Midbrain (tissue), 1 donor: ENCODE data around the gene ABHD16A.
A peak's percentile ranks its signal among the peaks of the same experiment; 100 is the strongest.

Experiments used
- DNase-seq: peaks from one replicate; lab custom pipeline; 2025; lab: John Stamatoyannopoulos, UW

Gene ABHD16A

DNA sequence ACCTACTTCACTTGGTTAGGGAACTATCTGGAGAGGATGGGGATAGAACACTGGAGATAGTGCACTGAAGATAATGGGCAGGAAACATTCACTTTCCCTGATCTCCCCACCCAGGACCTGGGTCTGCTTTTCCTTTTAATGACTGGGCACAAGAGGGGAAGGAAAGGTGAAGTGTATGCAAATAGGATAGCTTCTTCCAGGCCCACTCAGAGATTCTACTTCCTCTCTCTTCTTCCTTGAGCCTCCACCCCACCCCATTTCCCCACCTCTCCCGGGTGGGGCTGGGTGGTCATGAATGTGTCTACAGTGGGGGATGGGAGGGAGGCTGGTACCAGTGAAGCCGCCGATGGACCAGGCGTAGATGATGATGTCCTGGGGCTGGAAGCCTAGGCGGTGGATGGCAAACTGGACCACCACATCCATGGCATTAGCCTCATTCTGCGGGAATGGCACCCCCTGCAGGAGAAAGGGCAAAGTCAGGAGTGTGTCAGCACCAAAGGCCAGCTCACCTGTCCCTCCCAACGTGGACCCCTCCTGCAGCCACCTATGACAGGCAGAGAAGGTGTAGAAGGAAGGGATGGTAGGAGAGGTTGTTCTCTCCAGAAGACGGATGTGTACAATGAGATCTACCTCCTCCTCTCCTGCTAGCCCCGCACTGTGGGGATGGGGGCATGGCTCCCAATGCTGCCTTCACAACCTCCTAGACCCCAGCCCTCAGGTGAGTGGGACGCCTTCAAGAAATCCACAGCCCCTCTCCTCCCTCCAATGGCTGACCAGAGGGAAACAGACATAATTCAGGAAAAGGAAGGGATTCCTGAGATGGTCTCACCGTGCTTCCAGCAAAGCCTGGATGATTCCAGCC lies 13.6 kb downstream of the ABHD16A start:
- DNase-seq = no peak

DNA sequence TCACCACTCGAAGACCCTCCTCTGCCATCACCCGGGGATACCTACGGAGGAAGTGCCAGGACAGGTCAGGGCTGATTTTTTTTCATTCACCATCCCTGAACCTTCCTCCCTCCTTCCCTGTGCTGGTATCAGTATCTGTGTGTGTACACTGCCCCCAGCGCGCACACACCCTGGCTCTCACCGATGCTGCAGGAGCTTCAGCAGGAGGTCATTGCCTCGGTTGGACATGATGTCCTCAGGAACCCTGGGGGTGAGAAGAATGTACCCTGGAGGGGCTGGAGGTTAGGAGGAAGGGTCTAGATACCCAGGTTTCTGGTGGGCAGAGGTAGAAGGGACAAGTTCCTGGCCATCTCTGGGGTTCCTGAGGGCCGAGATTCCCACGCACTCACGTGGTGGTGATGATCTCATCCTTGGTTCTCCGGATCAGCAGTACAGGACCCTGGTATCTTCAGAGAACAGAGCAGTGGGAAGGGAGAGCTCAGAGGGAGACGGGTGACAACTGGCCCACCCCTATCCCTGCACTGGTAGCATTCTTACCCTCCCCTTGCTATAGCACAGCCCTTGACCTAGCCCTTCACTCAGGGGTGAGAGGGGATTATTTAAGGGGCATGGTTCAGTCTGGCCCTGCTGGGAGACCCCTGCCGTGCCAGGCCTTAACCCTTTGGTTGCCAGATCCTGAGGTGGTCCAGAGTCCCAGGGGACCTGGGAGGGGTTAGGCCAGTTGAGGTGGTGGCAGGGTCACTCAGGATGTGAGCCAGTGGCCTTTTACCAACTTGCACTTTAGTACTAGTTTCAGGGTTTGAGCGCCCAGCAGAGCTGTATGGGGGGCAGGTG lies 15.0 kb downstream of the ABHD16A start:
- no peak for DNase-seq

DNA sequence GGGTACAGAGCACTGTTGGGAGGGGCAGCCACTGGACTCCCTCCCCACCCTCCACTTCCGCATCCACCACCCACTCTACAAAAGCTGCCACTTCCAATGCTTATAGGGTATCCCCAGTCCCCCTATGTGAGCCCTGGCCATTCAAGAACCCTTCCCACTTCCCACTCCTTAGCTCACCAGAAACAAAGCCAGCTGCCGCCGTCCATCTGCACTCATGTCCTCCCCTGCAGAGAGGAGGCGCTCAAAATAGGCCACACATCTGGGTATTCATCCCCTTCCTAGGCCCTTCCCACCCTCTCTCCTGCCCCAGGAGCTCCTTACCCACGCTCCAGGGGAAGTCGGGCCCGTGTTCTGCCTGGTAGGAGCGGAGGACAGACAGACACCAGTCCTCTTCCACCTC lies 15.8 kb downstream of the ABHD16A start:
- DNase-seq = no peak

DNA sequence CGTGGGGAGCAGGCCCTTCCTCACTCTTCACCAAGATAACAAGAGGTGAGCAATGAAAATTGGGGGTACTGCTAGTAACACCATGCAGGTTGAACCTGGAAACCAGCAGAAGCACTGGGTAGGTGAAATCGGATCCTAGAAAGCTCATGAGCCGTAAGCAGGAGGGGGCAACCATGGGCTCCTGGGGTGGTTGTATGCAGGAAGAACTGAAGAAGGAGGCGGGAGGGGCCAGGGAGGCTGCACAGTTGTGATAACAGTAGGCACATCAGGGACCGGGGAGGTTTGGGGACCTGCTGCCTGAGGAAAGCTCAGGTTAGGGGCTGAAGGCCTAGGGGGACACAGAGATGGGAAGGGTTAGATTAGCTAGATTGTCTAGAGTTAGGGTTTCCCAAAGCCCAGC lies 16.6 kb downstream of the ABHD16A start:
- no peak for DNase-seq

DNA sequence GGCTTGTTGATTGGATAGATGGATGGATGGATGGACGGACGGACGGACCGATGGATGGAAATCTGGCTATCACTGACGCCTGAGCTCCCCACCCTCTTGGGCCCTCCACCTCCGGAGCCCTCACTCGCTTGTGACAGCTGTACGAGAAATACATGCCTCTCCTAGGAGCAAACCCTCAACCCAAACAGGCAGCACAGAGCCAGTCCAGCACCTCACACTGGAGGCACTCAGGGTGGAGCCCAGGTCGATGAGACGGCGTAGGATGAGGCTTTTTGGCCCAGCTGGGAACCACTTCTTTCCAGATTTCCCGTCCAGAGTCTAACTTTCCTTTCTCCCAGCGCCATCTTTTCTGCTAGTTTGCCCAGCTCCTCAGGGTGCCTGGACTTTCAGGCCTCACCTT lies 19.5 kb downstream of the ABHD16A start:
- no peak for DNase-seq

DNA sequence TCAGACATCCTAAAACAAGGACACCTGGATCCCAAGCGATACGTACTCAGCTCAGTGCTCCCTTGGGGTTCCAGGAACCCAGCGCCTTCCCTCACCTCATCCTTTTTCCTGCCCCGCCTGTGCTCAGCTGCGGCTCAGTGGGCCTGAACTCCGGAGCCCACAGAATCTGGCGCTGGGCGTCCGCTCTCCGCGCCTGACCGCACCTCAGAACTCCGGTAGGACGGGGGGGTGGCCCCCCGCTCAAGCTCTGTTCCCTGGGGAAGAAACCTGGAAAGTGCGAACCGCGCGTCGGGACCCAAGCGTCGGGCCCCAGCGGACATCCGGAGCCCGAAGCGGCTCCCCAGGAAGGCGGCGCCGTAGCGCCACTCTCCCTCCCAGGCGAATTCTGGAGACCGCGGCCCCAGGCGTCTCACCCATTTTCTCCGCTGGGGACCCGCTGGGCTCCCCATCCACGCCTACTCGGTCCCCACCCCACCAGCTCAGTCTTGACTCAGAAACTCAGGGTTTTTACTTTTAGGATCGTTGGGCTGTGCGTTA lies 21.9 kb downstream of the ABHD16A start:
- DNase-seq = peak; percentile 32

DNA sequence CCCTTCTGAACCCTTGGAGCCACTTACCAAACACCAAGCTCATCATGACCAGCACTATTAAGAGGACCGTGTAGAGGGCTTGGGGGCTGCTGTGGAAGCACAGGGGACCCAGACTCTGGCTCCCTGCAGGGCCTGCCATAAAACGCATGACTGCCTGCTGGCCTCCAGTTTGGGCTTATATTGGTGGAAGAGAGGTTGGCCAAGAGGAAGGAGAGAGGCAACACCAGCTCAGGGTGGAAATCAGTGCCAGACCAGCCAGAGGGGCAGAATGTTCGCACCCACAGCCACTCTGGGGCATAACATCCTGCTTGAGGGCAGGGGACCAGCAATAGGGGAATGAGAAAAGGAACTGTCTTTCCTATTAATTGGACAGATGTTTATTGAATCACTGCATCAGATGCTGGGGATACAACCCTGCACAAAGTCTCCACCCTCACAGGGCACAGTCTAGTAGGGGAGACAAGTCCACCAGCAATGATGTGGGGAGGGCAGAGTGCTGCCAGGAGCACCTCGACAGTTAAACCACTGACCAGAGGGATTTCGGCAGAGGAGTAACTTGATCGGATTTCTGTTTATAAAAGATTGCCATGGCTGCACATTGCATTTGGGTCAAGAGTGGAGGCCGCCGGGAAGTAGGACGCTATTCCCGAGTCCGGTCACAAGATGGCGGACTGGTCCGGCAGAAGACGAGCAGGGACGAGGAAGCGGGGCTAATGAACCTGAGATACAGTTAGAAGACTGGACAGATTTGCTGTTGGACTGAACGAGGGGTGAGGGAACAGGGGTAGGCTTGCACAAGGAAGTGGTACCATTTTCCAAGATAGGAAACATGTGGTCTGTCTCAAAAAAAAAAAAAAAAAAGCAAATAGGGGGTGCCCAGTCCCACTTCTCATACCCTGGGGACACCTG lies 22.6 kb downstream of the ABHD16A start, which contains the start of gene LY6G5C:
Gene LY6G5C, minus strand, starts transcription at position 842 of the 909 bp plus-strand sequence. Its CDS starts 694 bp downstream, at position 148.
- peak; percentile 73 for DNase-seq

DNA sequence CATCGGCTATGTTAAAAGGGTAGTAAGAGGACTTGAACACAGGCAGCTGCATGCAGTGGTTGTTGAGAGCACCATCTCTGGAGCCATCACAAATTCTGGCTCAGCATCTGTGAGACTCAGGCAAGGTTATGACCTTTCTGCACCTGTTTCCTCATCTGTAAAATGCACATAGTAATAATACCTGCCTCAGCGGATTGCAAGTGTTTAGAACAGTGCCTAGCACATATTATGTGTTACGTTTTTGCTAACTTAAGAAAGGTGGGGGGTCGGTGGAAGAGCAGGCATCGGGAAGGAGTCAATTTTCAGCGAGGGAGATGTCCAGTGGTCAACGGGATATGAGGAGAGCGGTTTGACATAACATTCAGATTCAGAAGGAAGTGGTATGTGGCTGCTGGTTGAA lies 25.2 kb downstream of the ABHD16A start:
- no peak for DNase-seq

DNA sequence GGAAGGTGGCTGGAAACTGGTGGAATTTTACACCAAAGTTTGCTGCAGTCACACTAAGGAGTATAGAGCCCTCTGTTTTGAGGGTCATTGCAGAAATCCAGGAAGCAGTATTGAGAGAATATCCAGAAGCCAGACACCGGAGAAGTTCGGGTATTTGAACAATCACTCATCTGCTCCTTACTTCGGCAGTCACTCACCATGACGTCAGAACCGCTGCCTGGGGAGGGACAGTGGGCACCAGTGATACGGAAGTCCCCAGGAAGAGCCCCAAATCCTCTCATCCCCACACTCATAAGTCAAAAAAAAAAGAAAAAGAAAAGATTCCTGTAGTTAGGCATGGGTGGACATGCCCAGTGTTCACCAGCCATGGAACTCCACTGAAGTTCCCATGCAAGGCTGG lies 26.2 kb downstream of the ABHD16A start:
- DNase-seq = no peak

DNA sequence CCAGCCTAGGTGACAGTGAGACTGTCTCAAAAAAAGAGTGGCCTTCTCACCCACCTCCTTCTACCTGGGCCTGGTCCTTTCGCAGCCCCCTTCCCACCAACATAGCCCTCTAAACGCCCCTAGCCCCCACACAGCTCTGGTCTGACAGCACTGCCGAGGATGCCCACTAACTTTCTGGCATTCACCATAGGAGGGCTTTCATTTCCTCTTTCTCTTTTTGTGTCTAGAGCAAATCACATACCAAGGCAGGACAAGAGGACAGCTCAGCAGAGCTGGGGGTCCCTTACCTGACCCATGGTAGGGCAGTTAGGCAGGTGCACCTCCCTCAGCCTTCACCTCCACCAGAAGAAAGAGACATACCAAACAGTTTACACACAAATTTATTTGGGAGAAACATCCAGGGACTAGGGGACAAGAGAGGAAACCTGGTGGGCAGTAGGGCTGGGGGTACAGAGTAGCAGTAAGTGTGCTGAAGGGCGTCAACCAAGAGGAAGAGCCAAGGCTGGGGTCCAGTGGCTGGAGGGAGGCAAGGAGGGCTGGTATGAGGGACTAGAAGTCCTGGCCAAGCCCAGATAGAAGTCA lies 26.7 kb downstream of the ABHD16A start:
- DNase-seq = no peak

DNA sequence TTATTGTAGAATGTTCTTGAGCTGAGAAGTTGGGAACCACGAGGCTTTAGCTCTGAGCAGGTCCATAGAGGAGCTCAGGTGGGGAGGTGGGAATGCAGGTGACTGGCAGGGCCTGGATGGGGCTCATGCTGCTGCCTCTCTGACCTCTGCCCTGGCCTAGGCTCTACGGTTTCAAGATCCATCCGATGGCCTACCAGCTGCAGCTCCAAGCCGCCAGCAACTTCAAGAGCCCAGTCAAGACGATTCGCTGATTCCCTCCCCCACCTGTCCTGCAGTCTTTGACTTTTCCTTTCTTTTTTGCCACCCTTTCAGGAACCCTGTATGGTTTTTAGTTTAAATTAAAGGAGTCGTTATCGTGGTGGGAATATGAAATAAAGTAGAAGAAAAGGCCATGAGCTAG lies 33.4 kb downstream of the ABHD16A start, which contains the start of gene LY6G5B:
Gene LY6G5B, plus strand, starts transcription at position 301 of the 400 bp plus-strand sequence. CDS start 975 bp downstream, outside the sequence.
- no peak for DNase-seq

DNA sequence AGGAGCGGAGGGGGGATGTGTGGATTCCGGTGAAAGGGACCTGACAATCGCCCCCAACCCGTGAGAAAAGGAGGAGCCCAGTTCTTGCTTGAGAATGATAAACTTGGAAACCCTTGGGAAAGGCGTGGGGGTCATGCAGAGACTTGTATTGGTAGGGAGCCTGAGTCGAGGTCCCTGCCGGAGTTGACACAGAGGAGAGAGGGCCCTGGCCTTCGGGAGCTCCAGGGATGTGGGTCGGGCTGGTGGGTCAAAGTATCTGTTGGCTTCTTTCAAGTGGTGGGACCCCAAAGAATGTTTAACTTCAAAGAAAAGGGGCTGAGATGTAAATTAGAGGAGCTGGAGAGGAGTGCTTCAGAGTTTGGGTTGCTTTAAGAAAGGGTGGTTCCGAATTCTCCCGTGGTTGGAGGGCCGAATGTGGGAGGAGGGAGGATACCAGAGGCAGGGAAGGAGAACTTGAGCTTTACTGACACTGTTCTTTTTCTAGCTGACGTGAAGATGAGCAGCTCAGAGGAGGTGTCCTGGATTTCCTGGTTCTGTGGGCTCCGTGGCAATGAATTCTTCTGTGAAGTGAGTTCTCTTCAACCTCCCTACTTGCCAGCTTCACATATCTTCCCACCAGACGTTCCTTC lies 36.7 kb downstream of the ABHD16A start:
- no peak for DNase-seq

DNA sequence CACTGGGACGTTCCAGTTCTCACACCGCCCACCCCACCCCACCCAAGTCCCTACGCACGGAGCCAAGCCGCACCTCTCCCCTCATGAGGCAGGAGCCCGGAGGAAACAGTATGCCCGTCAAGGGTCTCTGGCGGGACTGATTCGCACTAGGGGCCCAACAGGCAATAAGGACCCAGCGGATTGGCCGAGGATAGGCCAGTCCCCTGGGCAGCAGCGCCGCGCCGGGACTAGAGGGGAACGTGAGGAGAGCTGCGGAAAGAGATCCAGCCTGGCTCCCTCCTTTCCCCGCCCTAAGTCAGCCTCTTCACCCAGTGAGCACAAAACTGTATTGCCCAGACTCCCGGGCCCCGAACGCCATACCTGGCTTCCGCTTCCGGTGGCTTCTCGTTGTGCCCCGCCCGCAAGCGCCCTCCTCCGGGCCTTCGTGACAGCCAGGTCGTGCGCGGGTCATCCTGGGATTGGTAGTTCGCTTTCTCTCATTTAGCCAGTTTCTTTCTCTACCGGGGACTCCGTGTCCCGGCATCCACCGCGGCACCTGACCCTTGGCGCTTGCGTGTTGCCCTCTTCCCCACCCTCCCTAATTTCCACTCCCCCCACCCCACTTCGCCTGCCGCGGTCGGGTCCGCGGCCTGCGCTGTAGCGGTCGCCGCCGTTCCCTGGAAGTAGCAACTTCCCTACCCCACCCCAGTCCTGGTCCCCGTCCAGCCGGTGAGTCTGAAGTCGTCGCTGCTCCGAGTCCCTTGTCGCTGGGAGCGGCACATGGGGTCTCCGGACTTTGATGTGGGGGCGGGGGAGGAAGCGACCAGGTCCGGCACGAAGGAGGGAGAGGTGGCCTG lies 37.4 kb downstream of the ABHD16A start, which contains the start of gene CSNK2B:
Gene CSNK2B, plus strand, starts transcription at position 580 of the 836 bp plus-strand sequence. CDS start 752 bp downstream, outside the sequence.
- peak; percentile 99 for DNase-seq

DNA sequence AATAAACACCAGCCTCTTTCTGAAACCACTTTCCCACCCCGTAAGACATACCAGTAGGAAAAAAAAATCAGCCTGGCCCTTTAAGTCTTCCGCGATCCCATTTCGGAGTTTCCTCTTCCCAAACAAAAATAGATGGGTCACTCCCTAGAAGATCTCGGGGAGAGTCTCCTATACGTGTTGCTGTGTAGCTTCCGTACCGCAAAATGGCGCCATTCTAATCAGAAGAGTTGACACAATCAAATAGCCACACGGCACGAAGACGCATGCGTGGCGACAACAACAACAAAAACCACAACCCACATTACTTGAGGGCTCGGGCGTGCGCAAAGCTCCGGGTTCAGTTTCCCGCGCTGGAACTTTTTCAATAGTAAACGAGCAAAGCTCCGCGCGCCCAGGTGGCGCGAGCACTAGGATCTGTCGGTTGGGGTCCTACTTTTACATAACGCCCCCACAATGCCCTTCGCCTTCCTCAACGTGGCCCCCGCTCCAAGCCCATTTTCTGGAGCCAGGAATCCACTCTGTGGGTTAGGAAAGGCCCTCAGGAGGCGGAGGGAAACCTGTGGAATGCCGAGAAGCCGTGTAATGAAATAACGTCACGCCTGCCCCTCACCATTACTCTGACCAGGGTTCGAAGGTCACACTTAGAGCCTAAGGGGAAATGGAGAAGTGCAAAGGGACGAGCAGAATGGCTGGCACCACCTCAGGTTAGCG lies 38.2 kb downstream of the ABHD16A start, which contains the start of gene GPANK1:
Gene GPANK1, minus strand, starts transcription at position 208 of the 711 bp plus-strand sequence. CDS start 519 bp downstream, outside the sequence.
- DNase-seq = peak; percentile 91

DNA sequence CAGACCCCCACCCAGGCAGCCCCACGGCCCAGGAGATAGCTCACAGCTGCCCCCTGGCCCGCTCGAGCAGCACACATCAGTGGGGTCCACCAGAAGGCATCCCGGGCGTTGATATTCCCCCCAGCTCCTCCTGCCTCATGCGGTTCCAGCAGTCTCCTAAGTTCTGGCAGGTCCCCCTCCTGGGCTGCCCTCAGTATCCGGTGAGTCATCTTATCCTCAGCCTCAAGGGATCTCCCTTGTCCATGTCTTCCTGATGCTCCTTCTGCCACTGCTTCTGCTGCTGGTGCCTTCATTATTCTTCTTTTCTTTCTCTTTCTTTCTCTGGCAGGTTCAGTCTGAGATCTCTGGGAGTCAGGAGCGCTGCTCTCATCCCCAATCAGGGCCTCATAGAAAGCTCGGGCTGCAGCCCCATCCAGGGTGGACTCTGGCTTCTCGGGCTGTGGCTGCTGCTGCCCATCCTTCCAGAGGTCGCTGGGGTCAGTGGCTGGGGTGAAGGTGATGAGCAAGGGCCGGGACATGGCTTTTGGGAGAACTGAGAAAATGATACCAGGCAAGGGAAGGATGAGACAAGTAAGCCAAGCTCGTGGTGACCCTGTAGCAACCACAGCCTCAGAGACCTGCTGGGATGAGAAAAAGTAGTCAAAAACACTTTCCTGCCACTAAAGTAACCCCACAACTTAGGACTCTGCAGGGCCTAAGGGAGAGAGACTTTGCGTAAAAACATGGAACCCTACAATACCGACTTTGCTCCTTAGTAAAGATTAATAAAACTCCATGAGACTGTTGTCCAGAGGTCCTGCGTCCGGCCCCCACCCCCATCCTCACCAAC lies 38.9 kb downstream of the ABHD16A start:
- DNase-seq = no peak

DNA sequence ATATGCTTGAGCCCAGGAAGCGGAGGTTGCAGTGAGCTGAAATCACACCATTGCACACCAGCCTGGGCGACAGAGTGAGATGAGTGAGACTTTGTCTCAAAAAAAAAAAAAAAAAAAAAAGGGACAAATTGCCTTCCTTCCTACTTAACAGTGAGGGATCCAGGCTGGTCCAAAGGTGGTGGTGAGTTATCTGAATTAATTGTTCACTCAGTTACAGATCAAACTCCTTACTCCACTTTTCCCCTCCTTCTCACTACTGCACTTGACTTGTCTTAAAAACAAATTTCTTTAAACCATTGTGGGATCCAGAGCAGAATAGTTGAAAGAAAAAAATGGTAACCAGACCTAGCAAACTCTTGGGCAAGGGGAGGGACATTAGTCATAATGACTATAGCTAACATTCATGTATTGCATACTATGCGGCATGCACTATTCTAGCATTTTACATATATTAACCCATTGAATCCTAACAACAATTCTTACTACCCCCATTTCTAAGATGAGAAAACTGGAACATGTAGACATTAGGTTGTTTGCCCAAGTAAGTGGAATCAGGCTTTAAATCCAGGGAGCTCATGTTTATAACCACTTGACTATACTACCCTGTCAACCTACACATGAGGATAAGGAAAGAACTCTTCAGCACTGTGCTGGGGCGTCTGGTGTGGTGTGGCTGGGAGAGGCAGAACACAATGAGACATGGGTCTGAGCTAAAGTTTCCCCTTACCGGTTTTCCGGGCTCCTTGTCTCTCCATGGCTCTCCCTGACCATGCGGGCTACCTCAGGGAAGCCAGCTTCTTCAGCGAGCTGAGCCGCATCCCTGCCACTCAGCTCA lies 39.8 kb downstream of the ABHD16A start:
- no peak for DNase-seq
